ENCODE data around the gene TRHDE.
"Not testable (repeated sequence)": the region's sequence is repeated elsewhere in the genome, so short reads cannot be mapped to it uniquely, and the experiment has no call there.

TRHDE gene

DNA sequence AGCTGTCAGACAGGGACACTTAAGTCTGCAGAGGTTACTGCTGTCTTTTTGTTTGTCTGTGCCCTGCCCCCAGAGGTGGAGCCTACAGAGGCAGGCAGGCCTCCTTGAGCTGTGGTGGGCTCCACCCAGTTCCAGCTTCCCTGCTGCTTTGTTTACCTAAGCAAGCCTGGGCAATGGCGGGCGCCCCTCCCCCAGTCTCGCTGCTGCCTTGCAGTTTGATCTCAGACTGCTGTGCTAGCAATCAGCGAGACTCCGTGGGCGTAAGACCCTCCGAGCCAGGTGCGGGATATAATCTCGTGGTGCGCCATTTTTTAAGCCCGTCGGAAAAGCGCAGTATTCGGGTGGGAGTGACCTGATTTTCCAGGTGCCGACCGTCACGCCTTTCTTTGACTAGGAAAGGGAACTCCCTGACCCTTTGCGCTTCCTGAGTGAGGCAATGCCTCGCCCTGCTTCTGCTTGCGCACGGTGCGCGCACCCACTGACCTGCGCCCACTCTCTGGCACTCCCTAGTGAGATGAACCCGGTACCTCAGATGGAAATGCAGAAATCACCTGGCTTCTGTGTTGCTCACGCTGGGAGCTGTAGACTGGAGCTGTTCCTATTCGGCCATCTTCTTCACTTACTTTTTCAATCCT, 248.0 kb downstream of the TRHDE start:
- DNase-seq (ENCODE audit: low read depth in 2 of 2), result not testable (repeated sequence)

- DNase-seq (ENCODE audit: low read depth in 2 of 2), result no peak
These were observed 249.2 kb downstream of the TRHDE start for GRCh38 chr12:72521326-72521725.

- no peak for DNase-seq (ENCODE audit: low read depth in 2 of 2)
These were observed 250.2 kb downstream of the TRHDE start for GRCh38 chr12:72522411-72522810.

DNA sequence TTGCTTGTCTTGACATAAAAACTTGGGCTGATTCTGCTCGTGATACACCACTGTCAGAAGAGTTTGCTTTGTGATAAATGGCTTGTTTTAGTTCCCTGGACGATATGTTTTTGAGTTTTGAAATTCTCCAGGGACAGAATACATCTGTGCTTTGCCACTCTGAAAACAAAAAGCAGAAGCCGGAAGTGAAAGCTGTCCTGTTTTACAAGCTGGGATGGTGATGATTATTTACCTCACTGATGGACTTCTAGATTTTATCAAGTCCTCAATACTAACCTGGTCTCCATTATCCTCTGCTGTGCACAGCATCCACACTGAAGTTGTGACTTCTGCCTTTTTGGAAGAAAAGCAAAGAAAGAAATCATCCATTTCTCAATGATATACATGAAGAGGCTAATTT, 251.6 kb downstream of the TRHDE start:
- DNase-seq (ENCODE audit: low read depth in 2 of 2), result no peak

GRCh38 chr12:72535212-72535990, 263.2 kb downstream of the TRHDE start:
- no peak for DNase-seq (ENCODE audit: low read depth in 2 of 2)

DNA sequence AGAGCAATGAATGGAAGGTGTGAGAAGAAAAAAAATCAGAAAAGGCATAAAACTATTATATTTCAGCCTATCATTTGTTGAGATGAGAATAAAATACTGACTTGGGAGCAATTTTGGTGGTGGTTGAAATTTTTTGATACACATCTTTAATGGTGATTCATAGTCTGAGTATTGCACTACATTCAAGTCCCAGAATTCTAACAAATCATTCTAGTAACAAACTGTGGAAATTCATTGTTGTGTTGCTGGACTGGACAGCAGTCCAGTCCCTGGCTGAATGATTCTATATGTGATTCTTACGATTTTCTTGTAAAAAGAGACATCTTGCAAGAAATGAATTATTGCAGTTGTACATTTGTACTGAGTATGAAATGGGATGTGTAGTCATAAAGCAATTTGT, 268.6 kb downstream of the TRHDE start:
- DNase-seq (ENCODE audit: low read depth in 2 of 2), result no peak

GRCh38 chr12:72543777-72544467, 271.8 kb downstream of the TRHDE start:
- DNase-seq (ENCODE audit: low read depth in 2 of 2), result no peak

GRCh38 chr12:72546106-72546505, 273.9 kb downstream of the TRHDE start:
- no peak for DNase-seq (ENCODE audit: low read depth in 2 of 2)

DNA sequence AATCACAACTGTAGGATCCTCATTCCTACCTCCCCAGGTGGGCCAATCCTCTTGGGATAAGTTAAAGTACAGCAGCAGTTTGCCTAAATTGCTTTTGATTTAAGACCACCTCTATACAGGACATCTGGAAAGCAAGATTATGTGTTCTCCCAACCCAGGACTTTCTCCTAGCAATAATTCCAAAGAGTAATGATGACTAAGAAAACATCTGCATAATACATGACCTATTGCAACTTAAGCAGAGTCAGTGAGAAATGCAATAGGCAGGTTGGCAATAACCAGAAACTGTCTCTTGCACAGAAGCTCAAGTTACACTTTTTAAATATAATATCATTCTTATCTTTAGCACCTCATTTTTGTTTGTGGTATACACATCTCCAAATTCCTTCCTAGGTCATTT, 275.4 kb downstream of the TRHDE start:
- DNase-seq (ENCODE audit: low read depth in 2 of 2), result no peak

- no peak for DNase-seq (ENCODE audit: low read depth in 2 of 2)
These were observed 277.0 kb downstream of the TRHDE start for GRCh38 chr12:72549184-72549583.

DNA sequence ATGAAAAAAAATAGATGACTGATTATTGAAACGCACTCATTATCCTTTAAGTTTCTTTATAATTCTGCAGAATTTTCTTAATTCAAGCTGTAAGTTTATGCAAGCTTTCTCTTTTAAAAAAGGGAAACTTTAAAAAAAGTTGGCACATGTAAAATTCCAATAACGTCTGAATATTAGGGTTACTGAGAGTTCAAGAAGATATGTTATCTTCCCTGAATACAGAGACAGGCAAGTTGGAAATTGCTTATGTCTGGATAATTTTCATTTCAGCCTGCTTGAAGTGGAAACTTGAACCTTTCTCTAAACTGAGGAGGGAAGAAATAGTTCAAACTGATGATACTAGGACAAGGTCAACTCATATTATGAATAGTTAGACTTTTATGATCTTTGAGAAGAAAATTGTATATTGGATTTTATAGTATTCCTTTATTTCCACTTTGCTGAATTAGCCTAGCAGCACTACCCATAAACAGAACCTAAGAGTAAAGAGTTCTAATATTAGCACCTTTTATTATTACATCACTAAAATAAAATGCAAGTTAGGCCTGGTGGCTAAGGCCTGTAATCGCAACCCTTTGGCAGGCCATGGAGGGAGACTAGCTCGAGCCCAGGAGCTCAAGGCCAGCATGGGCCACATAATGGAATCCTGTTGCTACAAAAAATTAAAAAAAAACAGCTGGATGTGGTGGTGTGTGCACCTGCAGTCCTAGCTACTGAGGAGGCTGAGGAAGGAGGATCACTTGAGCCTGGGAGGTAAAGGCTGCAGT, 288.0 kb downstream of the TRHDE start:
- no peak for DNase-seq (ENCODE audit: low read depth in 2 of 2)

DNA sequence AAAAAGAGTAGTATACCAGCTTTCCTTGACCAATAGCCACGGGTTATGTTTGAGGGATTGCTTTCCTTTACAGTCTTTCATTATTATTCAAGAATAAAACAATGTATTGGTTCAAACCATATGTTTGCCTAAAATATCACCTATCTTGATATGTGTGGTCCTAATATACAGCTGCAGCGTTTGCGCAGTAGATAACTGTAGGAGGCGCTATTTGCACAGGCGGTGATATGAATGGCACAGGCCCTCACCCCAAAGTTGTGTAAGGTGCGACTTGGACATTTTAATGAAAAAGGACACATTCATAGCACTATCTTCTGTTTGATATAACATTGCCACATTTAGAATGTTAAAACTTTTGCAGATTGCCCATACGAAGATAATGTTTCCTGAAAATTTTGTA, 298.4 kb downstream of the TRHDE start:
- DNase-seq (ENCODE audit: low read depth in 2 of 2), result no peak

- no peak for DNase-seq (ENCODE audit: low read depth in 2 of 2)
These were observed 302.0 kb downstream of the TRHDE start for GRCh38 chr12:72574138-72574537.

DNA sequence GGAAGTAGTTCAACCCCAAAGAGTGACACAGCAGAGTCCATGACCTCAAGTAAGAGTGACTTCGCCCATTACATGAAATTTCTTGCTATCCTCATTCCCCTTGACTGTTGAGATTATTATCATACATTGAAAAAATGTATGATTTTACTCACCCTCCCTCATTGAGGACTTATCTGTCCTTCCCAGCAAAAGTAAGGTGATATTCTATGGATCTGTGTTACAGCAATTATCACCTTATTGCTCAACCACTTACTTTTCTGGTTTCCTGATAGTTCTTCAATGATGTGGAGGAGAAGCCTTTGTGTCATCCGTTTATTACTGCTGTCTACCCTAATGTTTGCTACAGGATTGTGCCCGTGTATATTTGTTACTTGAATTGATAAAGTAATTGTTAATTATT, 306.2 kb downstream of the TRHDE start:
- DNase-seq (ENCODE audit: low read depth in 2 of 2), result no peak

DNA sequence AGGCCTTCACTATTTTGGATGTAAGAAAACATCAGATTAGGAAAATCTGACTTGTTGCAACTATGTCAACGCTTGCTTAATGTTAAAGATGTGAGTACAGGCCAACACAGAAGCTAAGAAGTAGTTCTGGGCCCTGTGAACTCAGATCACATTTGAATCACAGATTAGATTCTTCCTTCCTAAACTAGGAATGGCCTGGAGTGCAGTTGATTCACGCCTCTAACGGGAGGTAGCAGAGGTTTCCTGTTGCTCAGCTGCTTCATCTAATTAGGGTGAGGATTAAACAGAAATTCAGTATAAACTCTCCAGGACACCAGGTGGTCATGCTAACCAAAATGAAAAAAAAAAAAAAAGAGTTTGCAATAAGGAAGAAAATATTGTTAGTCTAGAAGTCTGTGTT, 314.3 kb downstream of the TRHDE start:
- no peak for DNase-seq (ENCODE audit: low read depth in 2 of 2)

DNA sequence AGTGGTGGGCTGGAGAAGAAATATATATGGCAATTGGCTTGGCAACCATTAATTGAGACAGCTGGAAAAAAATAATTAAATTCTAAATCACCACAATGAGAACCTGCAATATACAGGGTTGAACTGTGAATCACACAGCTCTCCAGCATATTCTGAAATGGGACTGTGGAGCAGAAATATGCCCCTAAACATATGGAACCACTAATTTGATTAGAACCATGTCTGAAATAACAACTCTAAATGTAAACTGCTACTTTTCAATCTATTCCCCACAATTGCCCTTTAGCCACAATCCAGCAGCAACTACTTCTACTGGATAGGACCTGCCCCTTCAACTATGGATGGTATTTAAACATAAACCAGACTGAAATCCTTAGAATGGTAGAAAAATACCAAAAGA, 330.4 kb downstream of the TRHDE start:
- no peak for DNase-seq (ENCODE audit: low read depth in 2 of 2)

- no peak for DNase-seq (ENCODE audit: low read depth in 2 of 2)
These were observed 333.8 kb downstream of the TRHDE start for GRCh38 chr12:72605975-72606374.

DNA sequence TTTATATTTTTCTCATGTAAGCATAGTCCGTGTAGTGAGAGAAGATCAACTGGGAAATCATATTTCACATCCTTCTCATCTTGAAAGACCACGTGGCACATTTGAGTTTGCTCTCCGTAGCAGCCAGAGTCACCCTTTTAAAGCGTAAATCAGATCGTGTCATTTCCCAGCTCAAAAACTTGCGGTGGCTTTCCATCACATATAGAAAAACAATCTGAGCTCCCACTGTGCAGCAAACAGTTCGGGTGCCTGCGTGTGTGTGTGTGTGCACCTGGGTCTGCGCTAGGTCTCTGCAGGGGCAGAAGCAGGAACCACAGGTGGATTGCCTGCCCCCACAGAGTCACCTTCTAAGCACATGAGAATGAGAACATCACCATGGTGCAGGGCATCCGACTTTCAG, 338.2 kb downstream of the TRHDE start:
- no peak for DNase-seq (ENCODE audit: low read depth in 2 of 2)

DNA sequence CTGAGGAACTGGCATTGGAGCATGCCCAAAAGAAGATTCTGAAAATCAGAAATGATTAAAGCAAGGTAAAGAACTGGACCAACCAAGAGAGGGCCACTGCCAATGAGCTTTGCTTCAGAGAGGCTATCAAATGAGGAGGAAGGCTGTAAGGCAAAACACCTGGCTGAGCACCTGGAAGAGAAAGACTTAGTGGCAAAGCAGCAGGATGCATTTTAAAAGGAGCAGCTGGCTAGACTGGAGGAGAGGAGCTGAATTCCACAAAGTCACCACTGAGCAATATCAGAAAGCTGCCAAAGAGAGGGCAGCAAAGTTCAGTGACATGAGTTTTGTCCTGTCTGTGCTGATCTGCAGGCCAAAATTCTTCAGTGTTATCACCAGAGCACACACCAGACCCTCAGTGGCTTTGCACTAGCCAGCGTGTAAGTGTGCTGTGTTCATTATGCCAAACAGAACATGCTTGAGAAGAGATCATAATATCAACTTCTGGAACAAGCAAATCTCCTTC, 338.7 kb downstream of the TRHDE start:
- no peak for DNase-seq (ENCODE audit: low read depth in 2 of 2)

- DNase-seq (ENCODE audit: low read depth in 2 of 2), result no peak
These were observed 340.0 kb downstream of the TRHDE start for GRCh38 chr12:72612171-72612570.

- no peak for DNase-seq (ENCODE audit: low read depth in 2 of 2)
These were observed 346.6 kb downstream of the TRHDE start for GRCh38 chr12:72618764-72619163.

- DNase-seq (ENCODE audit: low read depth in 2 of 2), result no peak
These were observed 350.4 kb downstream of the TRHDE start for GRCh38 chr12:72622556-72622955.

Measured in activated CD8-positive, alpha-beta memory T cell treated with anti-CD3 and anti-CD28 coated beads for 4 hours (primary cell).